ENCODE data around the gene CCNC.

CCNC gene

GRCh38 chr6:99550046-99550748 lies 18.3 kb downstream of the CCNC start:
- no peak for DNase-seq (ENCODE audit: extremely low read depth in 1 of 2, low read depth in 1 of 2)

- no peak for DNase-seq (ENCODE audit: extremely low read depth in 1 of 2, low read depth in 1 of 2)
Observed at GRCh38 chr6:99548706-99549105, 19.8 kb downstream of the CCNC start.

- no peak for DNase-seq (ENCODE audit: extremely low read depth in 1 of 2, low read depth in 1 of 2)
Observed at GRCh38 chr6:99547526-99547925, 20.9 kb downstream of the CCNC start.

GRCh38 chr6:99545442-99545841 lies 23.0 kb downstream of the CCNC start:
- no peak for DNase-seq (ENCODE audit: extremely low read depth in 1 of 2, low read depth in 1 of 2)

- no peak for DNase-seq (ENCODE audit: extremely low read depth in 1 of 2, low read depth in 1 of 2)
Observed at GRCh38 chr6:99543968-99544367, 24.5 kb downstream of the CCNC start.

GRCh38 chr6:99530627-99531026 lies 37.8 kb downstream of the CCNC start:
- DNase-seq (ENCODE audit: extremely low read depth in 1 of 2, low read depth in 1 of 2) = no peak

- no peak for DNase-seq (ENCODE audit: extremely low read depth in 1 of 2, low read depth in 1 of 2)
Observed at GRCh38 chr6:99522531-99522930, 45.9 kb downstream of the CCNC start.

GRCh38 chr6:99521633-99522151 lies 46.8 kb downstream of the CCNC start:
- DNase-seq (ENCODE audit: extremely low read depth in 1 of 2, low read depth in 1 of 2) = no peak

- DNase-seq (ENCODE audit: extremely low read depth in 1 of 2, low read depth in 1 of 2) = peak; percentile 18 to 47
Observed at GRCh38 chr6:99520855-99521632, 47.4 kb downstream of the CCNC start.

- DNase-seq (ENCODE audit: extremely low read depth in 1 of 2, low read depth in 1 of 2) = no peak
Observed at GRCh38 chr6:99519446-99519845, 49.0 kb downstream of the CCNC start.

- no peak for DNase-seq (ENCODE audit: extremely low read depth in 1 of 2, low read depth in 1 of 2)
Observed at GRCh38 chr6:99514089-99514488, 54.4 kb downstream of the CCNC start.

GRCh38 chr6:99512033-99512432 lies 56.4 kb downstream of the CCNC start:
- no peak for DNase-seq (ENCODE audit: extremely low read depth in 1 of 2, low read depth in 1 of 2)

- no peak for DNase-seq (ENCODE audit: extremely low read depth in 1 of 2, low read depth in 1 of 2)
Observed at GRCh38 chr6:99507648-99508047, 60.8 kb downstream of the CCNC start.

- DNase-seq (ENCODE audit: extremely low read depth in 1 of 2, low read depth in 1 of 2) = no peak
Observed at GRCh38 chr6:99501762-99502161, 66.7 kb downstream of the CCNC start.

- no peak for DNase-seq (ENCODE audit: extremely low read depth in 1 of 2, low read depth in 1 of 2)
Observed at GRCh38 chr6:99498421-99498820, 70.0 kb downstream of the CCNC start.

- DNase-seq (ENCODE audit: extremely low read depth in 1 of 2, low read depth in 1 of 2) = no peak
Observed at GRCh38 chr6:99495466-99495865, 73.0 kb downstream of the CCNC start.

Data from activated CD8-positive, alpha-beta memory T cell treated with anti-CD3 and anti-CD28 coated beads for 1 hour (primary cell).